Hematopoietic multipotent progenitor cell treated with erythropoietin and hydrocortisone succinate and interleukin-3 and kit ligand, for 17 days (in vitro differentiated cells): Measurements from ENCODE around the gene LRCH3.

Experiments
- DNase-seq: peaks from one replicate; pipeline ENCODE4 v3.0.0-alpha.2; 2015; ENCODE audit warnings: low spot score

Gene LRCH3

GRCh38 chr3:197936819-197937384 is 145.8 kb downstream of the LRCH3 start:
- no peak for DNase-seq
